Measurements from ENCODE around the gene PIP5K1C.
"Not testable (repeated sequence)": the region's sequence is repeated elsewhere in the genome, so short reads cannot be mapped to it uniquely, and the experiment has no call there.

Gene PIP5K1C

DNA sequence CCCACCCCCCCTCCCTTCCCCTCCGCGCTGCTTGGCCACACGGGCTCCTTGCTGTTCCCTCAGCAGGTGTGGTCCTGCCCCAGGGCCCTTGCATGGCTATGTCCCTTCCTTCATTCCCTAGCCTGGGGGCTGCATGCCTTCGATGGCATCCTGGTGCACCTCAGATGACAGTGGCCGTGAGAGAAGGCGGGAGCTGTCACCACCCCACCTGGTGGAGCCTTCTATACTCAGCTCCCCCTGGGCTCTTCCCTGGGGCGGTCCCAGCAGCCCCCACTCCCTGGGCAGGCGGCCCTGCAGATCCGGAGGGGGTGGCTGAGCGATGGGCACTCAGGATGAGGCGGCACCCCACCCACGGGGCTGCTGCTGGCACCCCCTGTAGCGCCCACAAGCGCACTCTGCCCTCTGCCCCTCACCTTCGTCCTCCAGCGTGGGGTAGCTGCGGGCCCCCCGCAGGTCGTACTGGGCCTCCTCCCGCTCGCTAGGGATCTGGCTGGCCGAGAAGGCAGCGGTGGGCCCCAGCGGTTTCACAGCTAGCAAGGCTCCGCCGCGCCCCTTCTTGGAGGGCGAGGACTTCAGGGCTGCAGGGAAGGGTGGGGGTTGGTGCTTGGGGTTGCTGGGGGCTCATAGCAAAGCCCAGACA lies 56.5 kb downstream of the PIP5K1C start:
- DNase-seq = no peak

DNA sequence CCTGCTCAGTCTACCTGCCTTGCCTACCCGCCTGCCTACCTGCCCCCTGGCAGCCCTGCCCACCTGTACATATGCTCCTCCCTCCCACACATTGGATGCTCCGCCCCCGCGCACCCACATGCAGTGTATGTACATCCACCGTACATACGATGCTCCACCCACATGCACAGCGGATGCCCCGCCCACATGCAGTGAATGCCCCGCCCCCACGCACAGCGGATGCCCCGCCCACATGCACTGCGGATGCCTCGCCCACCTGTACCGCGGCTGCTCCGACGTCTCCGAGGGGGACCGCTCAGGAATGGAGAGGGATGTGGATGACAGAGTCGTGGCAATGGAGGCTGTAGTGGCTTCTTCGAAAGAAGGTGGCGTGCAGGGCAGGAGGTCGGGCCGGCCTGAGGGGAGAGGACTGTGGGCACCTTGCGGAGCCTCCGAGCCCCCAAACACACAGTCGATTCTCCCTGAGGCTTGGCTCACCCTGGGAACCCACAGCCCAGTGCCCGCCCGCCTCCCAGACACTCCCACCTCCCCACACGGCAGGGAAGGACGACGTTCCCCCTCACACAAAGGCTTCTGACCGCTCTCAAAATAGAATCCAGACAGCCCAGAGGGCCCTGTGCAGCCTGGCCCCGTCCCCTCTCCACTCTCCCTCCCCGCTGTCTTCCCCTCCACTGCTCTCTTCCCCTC lies 57.1 kb downstream of the PIP5K1C start:
- DNase-seq = no peak

DNA sequence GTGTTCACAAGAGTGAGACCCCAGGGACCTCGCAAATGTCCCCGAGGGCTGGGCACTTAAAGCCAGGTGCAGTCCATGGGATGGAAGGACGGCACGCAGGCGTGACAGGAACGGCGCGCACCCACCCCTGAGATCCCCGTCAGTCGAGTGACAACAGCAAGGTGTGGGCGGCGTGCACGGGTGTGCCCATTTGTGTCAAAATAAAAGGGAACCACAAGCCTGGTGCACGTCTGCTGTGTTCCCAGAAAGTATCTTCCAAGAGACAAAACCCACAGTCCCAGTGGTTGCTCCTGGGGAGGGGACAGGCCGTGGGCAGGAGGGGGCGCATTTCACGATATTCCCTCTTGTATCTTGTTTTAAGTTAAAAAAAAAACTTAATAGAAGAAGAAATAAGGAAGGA lies 58.0 kb downstream of the PIP5K1C start:
- no peak for DNase-seq

DNA sequence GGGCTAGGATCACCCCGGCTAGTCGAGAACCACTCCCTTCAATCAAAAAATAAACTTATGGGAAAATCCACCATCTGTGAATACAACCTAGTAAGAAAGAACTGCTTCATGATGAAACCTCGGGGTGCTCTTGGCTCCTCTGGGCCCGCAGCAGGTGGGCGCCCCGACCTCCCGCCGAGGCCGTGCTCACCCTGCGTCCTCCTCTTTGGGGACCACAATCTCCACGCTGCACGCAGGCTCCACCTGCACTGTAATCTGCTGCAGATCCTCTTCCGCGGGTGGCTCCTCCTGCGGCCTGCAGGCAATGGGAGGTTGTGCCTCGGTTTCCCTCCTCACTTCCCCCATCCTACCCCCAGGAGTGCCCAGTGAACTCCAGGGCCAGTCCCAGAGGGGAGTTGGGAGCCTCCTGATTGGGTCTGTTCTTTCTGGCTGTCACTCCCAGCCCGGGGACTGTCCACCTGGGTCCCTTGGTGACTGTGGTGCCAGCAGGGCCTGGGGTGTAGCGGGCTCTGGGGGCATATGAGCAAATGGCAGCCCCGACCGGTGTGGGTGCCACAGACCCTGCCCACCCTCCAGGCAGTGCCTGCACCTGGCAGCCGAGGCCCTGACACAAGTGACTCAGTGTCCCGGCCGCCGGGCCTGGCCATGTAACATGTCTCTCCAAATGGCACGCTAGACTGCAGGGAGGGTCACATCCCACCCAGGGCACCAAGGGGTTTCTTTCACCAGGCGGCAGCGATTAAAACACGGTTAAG lies 58.6 kb downstream of the PIP5K1C start:
- no peak for DNase-seq

DNA sequence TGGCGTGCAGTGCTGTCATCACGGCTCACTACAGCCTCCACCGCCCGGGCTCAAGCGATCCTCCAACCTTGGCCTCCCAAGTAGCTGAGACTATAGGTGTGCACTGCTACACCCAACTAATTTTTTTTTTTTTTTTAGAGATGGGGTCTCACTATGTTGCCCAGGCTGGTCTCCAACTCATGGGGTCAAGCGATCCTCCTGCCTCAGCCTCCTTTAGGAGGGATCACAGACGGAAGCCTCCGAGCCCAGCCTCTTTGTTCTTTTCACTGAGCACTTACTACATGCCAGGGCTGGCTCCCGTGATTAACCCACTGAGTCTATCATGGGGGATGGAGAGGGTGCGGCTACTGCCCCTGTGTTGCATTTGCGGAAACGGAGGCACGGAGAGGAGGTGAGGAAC lies 60.8 kb downstream of the PIP5K1C start:
- DNase-seq = no peak

DNA sequence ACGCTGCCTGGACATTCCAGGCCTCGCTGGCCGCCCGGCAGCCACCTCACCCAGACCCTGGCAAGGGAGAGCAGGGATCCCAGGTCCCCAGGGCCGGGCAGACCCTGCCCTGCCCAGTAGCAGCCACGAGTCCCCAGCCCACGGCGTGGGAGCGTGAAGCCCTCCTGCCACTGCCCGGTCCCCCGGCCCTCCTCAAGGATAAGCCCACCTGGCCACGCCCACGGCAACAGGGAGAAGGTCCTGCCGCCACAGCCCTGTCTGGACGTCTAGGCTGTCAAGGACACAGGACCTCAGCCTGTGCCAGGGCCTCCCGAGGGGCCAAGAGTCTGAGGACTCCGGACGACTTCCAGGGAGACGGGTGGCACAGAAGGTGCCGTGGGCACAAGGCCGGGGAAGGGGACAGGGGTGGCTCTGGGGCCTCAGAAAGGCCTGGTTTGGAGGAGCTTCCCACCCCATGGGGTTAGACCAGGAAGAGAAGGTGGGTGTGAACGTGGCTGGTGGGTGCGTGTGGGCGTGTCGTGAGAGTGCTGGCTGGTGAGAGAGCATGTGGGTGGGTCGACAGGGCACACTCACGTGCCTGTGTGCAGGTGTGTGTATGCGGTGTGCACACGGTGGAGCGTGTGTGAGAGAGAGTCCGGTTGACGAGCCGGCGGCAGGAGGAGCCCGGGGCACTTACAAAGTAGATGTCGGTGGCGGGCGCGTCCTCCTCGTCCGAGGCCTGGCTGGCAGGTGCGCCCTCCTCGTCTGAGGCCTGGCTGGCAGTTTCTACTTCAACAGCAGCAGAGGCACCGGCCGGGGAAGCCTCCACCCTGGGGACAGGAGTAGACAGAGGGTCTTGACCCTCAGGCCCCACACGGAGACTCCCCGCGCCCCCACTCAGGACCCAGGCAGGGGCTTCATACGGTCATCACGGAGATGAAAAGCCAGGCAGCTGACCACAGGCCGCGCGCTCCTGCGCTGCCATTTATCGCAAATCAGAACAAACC lies 61.8 kb downstream of the PIP5K1C start:
- no peak for DNase-seq

DNA sequence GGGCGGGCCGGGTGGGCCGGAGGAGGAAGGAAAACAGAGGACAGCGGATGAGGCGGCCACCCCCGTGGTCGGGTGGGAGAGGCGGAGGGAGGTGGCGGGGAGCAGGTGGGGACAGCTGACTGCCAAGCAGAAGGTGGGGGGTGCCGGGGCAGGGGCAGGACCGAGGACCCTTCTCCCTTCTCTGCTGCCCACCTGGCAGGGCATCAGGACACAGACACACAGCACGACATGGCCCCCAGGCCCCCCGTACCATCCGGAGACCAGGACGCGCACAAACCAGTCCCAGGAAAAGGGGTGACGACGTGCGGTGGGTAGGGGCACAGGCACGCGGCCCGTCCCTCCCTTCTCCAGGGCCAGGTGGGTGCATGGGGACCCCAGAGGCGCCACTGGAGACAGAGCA lies 62.6 kb downstream of the PIP5K1C start:
- DNase-seq = no peak

DNA sequence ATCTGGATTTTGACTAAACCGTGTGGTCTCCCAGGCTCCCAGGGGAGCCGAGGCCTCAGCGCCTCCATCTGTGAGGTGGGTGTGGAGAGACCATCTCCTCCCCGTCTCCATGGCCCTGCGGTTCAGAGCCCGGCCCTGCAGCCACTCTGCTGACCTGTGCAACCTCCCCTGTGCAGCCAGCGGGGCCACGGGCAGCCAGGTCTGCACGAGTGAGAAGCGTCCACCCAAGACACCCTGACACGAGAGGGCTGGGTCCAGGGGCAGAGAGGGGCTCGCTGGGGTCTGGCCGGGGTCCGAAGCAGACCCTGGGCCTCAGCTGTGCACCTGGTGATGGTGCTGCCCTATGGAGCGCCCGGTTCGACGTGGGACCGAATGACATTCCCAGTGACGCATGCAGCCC lies 63.3 kb downstream of the PIP5K1C start:
- no peak for DNase-seq

DNA sequence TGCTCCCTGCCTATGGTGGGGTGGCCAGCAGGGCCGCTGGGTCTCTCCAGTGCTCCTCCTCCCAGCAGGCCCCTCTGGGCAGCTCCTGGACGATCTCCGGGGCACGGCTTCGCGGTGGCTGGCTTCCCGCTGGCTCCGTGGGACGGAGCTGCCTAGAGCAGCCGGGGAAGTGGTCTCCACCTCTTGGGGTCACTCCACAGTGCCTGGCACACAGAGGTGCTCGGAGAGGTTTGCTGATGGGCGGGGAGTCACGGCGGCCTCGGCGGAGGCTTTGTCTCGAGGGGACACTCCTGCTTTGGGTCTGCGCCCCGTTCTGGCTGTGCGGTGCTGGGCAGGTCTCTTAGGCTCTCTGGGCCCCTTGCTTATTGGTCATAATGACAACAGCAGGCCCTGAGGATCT lies 63.8 kb downstream of the PIP5K1C start:
- DNase-seq = no peak

DNA sequence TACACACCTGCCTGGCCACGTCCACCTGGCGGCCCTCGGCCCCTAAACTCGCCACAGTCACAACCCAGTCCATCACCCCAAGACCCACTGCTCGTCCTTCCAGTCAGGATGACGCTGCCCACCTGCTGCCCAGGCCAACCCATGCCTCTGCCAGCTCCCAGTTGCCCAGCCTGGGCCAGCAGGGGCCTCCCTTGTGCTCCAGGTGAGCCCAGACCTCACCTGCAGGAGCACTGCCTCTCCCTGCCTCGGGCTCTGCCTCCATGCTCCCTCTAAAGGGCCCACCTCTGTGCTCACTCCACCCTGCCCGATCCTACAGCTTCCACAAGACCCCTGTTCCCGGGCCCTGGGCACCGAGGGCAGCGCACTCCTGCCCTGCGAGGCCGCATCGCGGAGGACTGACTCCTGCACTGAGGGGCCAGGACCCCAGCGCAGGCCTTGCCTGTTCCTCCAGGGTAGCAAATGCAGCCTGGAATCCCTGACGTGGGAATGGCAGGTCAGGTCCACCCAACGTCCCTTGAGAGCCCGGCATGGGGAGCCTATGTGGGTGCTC lies 65.7 kb downstream of the PIP5K1C start:
- no peak for DNase-seq

DNA sequence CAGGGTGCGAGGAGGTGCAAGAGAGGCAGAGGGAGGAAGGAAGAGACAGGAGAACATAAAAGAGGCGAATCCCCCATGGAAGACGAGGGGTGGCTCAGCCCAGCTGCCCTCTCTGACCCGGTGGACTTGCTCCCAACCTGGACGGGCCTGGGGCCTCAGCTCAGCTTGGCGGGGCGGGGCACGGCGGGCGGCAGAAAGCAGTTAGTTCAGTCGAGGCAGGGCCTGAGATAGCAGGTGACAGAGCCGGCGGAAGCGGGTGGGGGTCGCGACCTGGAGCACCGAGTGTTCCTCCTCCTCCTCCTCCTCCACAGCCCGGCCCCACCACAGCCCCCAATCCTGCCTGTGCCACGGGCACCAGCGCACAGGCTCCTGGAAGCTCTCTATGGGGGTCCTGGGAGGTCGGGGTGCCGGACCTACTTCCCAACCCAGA lies 66.7 kb downstream of the PIP5K1C start:
- DNase-seq = no peak

DNA sequence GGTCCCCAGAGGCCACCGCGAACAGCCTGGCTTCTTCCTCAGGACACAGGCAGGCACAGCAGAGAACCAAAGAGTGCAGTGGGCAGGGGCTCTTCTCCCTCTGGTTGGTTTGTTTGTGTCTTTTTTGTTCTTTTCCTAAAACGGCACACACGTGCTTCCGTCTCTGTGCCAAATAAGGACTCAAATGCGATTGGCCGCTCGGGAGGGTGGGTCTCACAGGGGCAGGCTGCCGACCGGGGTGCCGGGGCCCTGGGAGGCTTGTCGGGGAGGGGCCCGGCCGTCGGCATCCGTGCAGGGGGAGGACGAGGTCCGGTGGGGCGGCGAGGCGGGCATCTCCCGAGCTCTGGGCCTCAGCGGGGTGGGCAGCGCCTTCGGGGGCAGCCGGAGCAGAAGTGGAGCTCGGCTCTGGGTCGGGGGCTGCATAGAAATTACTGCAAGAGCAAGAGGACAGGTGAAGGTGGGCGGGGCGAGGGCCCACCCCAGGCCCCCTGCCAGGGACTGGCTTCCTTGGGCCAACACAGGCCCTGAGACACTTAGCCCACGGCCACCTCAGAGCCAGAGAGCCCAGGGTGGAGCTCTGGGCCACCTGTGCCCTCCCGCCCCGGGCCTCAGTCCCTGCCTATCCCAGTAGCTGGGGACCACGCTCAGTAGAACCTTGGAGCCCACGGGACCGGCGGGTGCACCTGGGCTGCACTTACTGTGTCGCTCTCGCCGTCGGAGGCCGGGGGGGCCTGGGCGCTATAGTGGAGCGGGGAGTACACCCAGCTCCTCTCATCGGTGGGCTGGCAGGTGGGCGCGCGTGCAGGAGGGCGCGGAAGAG lies 67.3 kb downstream of the PIP5K1C start:
- DNase-seq = no peak

DNA sequence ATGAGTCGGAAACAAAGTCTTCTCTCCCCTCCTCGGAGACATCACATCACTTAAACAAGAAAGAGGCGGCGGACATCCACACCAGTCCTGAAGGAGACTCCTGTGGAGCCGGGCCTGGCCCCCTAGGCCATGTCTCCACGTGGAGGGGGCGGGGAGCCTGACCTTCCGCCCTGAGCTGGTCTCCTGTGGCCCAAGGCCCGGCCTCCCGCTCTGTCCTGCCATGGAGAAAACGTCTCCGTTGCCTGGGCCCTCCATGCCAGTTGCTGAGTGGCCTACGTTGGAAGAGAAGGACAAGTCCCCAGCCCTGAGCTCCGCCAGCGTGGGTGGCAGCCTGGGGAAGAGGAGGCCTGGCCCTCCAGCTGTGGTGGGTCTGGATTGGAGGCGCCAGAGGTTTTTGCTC lies 68.2 kb downstream of the PIP5K1C start:
- DNase-seq = no peak

DNA sequence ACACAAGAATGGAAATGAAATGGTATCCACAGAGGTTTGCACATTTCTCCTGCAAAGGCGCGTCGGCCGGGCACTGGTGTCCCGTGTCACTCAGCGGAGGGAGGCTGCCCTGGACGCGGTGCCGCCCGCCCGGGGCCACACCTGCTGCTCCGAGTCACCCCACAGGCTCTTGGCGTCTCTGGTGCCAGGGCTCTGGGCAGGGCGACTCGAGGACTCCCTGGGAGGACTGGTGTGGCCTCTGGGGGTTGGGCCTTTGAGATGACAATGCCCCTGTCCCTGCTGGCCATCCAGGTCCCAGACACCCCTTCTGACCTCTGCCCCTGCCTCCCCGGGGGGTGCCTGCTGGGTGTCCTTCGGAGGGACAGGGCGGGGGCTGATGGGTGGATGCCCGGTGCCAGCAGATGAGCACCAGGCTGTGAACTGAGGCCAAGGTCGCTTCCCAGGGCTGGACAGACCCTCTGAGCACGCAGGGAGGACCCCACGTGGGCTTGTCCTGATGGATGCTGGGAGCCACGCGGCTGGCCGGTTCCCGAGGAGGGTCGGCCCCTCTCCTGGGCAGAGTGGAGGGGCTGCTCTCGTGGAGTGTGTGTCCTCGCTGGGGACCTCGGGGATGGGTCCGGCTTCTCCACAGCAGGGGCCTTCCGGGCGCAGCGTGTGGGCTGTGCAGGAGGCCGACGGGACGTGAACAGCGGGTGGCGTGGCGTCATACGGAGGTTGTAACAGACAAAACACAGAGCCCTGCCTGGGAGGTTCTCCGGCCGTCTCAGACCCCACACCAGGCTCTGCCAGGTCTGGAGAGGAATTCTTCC lies 69.0 kb downstream of the PIP5K1C start:
- no peak for DNase-seq

DNA sequence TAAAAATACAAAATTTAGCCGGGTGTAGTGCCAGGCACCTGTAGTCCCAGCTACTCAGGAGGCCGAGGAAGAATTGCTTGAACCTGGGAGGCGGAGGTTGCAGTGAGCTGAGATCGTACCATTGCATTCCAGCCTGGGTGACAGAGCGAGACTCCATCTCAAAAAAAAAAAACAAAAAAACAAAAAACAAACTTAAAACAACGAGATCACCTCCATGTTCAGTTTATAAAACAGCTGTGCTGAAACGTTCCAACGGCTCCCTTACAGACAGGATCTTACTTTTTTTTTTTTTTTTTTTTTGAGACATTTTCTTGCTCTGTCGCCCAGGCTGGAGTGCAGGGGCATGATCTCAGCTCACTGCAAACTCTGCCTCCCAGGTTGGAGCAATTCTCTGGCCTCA lies 71.5 kb downstream of the PIP5K1C start:
- not testable (repeated sequence) for DNase-seq

DNA sequence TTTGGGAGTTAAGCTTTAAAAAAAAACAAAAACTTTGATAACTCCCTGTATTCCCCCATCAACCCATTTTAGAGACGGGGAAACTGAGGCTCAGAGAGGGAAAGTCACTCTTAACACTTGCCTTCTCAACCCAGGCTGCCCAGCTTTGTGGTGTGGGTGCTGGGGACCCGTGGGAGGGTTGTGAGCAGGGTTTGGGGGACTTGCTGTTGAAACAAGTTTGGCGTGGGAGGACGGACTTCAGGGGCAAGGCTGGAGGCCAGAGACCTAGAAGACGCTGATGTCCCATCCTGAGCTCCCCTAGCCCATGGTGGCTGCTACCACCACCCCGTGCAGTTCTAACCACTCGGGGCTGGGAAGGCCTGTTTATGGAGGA lies 72.9 kb downstream of the PIP5K1C start:
- DNase-seq = no peak

DNA sequence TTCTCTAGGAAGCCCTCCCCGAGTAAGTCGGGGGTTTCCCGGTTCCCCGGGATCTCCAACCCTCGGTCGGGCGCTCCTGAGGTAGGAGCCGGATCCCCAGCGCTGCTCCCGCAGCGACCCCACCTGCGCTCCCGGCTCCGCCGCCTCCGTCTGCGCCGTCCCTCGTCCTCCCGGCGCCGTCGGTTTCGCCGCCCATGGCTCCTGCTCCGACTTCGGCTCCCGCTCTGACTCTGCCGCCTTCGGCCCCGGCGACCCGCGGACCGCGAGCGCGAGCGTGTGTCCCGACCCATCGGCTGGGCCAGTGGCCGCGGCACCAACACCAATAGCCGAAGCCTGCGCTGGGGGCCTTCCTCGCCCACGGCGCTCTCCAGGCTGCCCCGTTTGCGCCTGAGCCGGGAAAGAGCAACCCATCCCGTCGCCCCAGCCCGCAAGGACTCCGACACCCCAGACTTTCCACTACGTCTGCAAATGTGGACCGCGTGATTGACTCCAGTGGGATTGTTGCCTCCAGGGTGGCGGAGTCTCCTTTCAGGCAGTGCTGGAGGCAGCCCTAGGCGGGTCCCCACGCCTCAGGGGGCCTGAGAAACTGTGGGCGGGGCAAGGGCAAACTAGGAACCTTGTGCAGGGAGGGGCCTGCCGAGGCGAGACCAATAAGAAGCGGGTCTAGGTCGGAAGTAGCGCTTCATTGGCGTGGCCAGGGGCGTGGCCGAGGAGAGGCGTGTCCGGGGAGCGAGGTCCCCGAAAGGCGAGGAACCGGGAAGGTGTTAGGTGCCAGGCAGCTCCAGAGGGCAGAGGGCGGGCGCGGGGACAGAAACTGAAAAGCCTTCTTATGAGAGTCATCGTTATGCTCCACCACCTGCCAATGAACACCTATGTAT lies 73.6 kb downstream of the PIP5K1C start, which contains the start of gene CACTIN:
Gene CACTIN (minus strand): TSS at position 318 of the 878 bp plus-strand sequence. CDS start 28 bp downstream, at position 290.
- peak; percentile 82 for DNase-seq

DNA sequence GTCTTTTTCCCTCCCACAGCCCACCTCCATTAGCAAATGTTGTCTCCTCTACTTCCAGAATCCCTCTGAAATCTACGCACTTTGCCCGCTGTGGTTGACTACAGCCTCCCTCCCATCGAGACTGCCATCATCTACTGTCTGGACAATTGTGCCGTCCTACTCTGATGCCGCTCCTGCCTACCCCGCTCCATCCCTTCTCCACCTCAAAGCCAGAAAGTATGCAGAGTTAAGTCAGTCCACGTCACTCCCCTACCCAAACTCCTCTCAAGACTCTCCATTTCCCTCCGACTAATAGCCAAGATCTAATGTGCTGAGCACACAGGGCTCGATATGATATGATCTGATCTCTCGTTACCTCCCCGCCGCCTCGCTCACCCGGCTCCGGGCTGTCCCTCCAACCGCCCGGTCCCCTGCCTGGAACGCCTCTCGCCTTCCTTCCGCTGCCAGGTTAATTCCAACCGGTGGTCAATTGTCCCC lies 74.2 kb downstream of the PIP5K1C start:
- DNase-seq = no peak

DNA sequence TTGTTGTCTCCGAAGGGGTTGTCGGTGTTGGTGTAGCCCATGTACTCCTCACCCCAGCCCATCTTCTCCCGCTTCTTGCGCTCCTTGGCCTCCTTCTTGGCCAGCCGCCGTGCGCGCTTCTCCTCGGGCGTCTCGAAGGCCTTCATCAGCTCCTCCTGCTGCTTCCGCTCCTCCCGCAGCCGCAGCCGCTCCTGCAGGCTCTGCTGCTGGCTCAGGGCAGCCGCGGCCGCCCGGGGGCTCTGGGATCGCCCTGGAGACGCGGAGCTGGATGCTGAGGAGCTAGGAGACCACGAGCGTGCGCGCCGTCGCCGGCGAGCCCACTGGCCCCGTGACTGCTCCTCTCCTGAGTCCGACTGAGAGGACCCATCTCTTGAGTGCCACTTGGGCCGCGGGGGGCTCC lies 76.6 kb downstream of the PIP5K1C start:
- no peak for DNase-seq

DNA sequence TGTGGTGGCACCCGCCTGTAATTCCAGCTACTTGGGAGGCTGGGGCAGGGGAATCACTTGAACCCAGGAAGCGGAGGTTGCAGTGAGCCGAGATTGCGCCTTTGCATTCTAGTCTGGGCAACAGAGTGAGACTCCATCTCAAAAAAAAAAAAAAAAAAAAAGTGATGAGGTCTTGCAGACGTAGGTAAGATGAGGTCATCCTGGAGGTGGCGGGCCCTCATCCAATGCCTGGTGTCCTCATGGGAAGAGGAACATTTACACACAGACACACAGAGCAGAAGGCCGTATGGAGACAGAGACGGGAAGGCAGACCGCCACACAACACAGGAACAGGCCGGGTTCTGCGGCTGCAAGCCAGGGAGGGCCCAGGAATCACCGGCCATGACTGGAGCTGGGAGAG lies 78.0 kb downstream of the PIP5K1C start:
- DNase-seq = no peak
